Osteoblast (primary cell): ENCODE measurements around the gene CACNA1H. TPM values are rescaled to one million over a fixed set of nuclear protein-coding genes. Genes with fewer than 3 reads are reported as not detected.

Experiments used
- DNase-seq: peaks from one replicate; pipeline ENCODE4 v3.0.0; 2011; ENCODE audit warnings: low spot score, mixed read lengths; ENCODE audit not compliant: insufficient read length; ENCODE audit errors: missing footprints
- H2AFZ ChIP-seq: 2 replicates; pipeline ENCODE4 v1.6.0; 2011; ENCODE audit warnings: mild to moderate bottlenecking, low read length
- H3K27ac ChIP-seq: 2 replicates; pipeline ENCODE4 v1.5.1; 2011; ENCODE audit warnings: mild to moderate bottlenecking, low read depth, low read length, moderate library complexity
- H3K27me3 ChIP-seq: 2 replicates; pipeline ENCODE4 v1.6.0; 2012; ENCODE audit warnings: mild to moderate bottlenecking, control low read depth, inconsistent platforms, low read length, moderate library complexity; ENCODE audit not compliant: insufficient read depth
- H3K36me3 ChIP-seq: 2 replicates; pipeline ENCODE4 v1.5.1; 2011; ENCODE audit warnings: mild to moderate bottlenecking, low read length, control low read depth, moderate library complexity; ENCODE audit not compliant: insufficient read depth
- H3K4me1 ChIP-seq: 2 replicates; pipeline ENCODE4 v1.5.1; 2011; ENCODE audit warnings: mild to moderate bottlenecking, low read length, control low read depth, moderate library complexity; ENCODE audit not compliant: insufficient read depth
- H3K4me2 ChIP-seq: 2 replicates; pipeline ENCODE4 v1.6.0; 2011; ENCODE audit warnings: mild to moderate bottlenecking, low read length; ENCODE audit not compliant: insufficient read depth
- H3K4me3 ChIP-seq: fragments of 200-600 bp; sonication (generic); 3 replicates; pipeline ENCODE4 v1.5.1; 2012; ENCODE audit warnings: mild to moderate bottlenecking, low read length, inconsistent platforms; ENCODE audit not compliant: insufficient read depth
- H3K79me2 ChIP-seq: 2 replicates; pipeline ENCODE4 v1.6.0; 2012; ENCODE audit warnings: mild to moderate bottlenecking, low read length, control low read depth, inconsistent platforms; ENCODE audit not compliant: insufficient read depth
- H3K9me3 ChIP-seq: 2 replicates; pipeline ENCODE4 v1.5.1; 2011; ENCODE audit warnings: low read depth, low read length, control low read depth
- H4K20me1 ChIP-seq: 2 replicates; pipeline ENCODE4 v1.6.0; 2012; ENCODE audit warnings: mild to moderate bottlenecking, low read length, control low read depth; ENCODE audit not compliant: insufficient read depth
- CTCF ChIP-seq: IDR thresholded peaks from 2 replicates; pipeline ENCODE4 v1.5.1; 2011; ENCODE audit warnings: mild to moderate bottlenecking, low read depth, low read length, moderate library complexity; ENCODE audit errors: extremely low read depth
- total RNA-seq: library from RNA; depleted of rRNA; stranded (reverse); fragments of >200 nt; gene quantifications from 2 replicates; pipeline ENCODE4 v1.2.3, GENCODE V29; 2012

Gene CACNA1H
- total RNA-seq, 1 donor = under 0.01 TPM

- Histone ChIP-seq H3K4me1 (no peaks in the 10 kb centered on the region), H3K4me2 (no peak overlapping the region), H3K9me3 (no peaks in the 10 kb centered on the region), H3K4me3 (no peak overlapping the region), H3K36me3 (no peaks in the 10 kb centered on the region), H3K27me3 (no peaks in the 10 kb centered on the region), H3K79me2 (no peaks in the 10 kb centered on the region), H3K27ac (no peak overlapping the region), H2AFZ (no peak overlapping the region), H4K20me1 (no peaks in the 10 kb centered on the region)
- DNase-seq = no peak
- no peak for TF ChIP-seq CTCF
Observed at GRCh38 chr16:1199347-1200013, 46.6 kb downstream of the CACNA1H start.

GRCh38 chr16:1200014-1200627, 47.2 kb downstream of the CACNA1H start:
- no peaks in the 10 kb centered on the region for H3K79me2 ChIP-seq
- no peak for TF ChIP-seq CTCF
- DNase-seq = no peak
- no peaks in the 10 kb centered on the region for H3K4me1 ChIP-seq
- no peaks in the 10 kb centered on the region for H4K20me1 ChIP-seq
- H2AFZ ChIP-seq = no peak overlapping the region
- H3K4me3 ChIP-seq = no peak overlapping the region
- no peak overlapping the region for H3K4me2 ChIP-seq
- H3K27ac ChIP-seq = no peak overlapping the region
- H3K9me3 ChIP-seq = no peaks in the 10 kb centered on the region
- H3K36me3 ChIP-seq = no peaks in the 10 kb centered on the region
- H3K27me3 ChIP-seq = no peaks in the 10 kb centered on the region

- H3K36me3 ChIP-seq = no peaks in the 10 kb centered on the region
- H3K27ac ChIP-seq = no peak overlapping the region
- H3K4me3 ChIP-seq = no peak overlapping the region
- H2AFZ ChIP-seq = no peak overlapping the region
- no peaks in the 10 kb centered on the region for H3K9me3 ChIP-seq
- no peak for TF ChIP-seq CTCF
- H3K27me3 ChIP-seq = no peaks in the 10 kb centered on the region
- H4K20me1 ChIP-seq = no peaks in the 10 kb centered on the region
- H3K79me2 ChIP-seq = no peaks in the 10 kb centered on the region
- no peak for DNase-seq
- H3K4me2 ChIP-seq = no peak overlapping the region
- no peaks in the 10 kb centered on the region for H3K4me1 ChIP-seq
Observed at GRCh38 chr16:1201444-1201843, 48.5 kb downstream of the CACNA1H start.

GRCh38 chr16:1202274-1202673, 49.4 kb downstream of the CACNA1H start:
- Histone ChIP-seq H3K4me1 (no peaks in the 10 kb centered on the region), H3K9me3 (no peaks in the 10 kb centered on the region), H3K4me2 (no peak overlapping the region), H3K4me3 (no peak overlapping the region), H4K20me1 (no peaks in the 10 kb centered on the region), H3K27me3 (no peaks in the 10 kb centered on the region), H3K79me2 (no peaks in the 10 kb centered on the region), H2AFZ (no peak overlapping the region), H3K36me3 (no peaks in the 10 kb centered on the region), H3K27ac (no peak overlapping the region)
- TF ChIP-seq CTCF = no peak
- no peak for DNase-seq
